ENCODE results near the gene KIR2DL1.
"Not testable (repeated sequence)": the region's sequence is repeated elsewhere in the genome, so short reads cannot be mapped to it uniquely, and the experiment has no call there.

KIR2DL1 gene

DNA sequence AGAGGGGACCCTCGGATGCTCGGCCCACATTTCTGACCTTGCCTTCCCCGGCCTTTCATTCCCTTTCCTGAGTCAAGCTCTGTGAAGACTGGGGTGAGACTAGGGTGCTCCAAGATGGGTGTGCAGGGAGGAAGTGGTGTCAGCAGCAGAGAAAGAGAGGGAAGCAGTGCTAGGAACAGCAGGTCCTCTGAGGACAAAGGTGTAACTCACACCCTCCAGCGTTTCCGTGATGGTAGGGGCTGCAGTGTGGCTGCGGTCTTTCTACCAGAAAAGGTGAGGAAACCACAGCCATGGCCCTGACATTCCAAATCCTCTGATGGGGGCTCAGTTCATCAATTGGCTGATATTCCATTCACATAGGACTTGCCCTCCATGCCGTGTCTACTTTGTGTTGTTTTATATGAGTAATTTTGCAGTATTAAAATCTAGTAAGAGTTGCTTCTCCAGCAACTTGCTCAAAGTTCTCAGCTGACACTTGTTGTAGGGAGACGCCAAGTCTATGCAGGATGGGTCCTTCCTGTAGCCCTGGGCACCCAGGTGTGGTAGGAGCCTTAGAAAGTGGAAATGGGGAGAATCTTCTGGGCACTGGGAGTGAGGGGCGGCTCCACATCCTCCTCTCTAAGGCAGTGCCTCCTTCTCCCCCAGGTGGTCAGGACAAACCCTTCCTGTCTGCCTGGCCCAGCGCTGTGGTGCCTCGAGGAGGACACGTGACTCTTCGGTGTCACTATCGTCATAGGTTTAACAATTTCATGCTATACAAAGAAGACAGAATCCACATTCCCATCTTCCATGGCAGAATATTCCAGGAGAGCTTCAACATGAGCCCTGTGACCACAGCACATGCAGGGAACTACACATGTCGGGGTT is 48.3 kb downstream of the KIR2DL1 start:
- Mint-ChIP-seq H3K4me3 (no peak overlapping the region), H3K9me3 (peaks cover 93% of the 10 kb centered on the region), H3K36me3 (ENCODE audit: low read depth) (no peaks in the 10 kb centered on the region), H3K27me3 (ENCODE audit: low read depth, poor library complexity) (no peaks in the 10 kb centered on the region), H3K4me1 (no peaks in the 10 kb centered on the region), H3K27ac (no peak overlapping the region)
- TF ChIP-seq, protein P1, sequence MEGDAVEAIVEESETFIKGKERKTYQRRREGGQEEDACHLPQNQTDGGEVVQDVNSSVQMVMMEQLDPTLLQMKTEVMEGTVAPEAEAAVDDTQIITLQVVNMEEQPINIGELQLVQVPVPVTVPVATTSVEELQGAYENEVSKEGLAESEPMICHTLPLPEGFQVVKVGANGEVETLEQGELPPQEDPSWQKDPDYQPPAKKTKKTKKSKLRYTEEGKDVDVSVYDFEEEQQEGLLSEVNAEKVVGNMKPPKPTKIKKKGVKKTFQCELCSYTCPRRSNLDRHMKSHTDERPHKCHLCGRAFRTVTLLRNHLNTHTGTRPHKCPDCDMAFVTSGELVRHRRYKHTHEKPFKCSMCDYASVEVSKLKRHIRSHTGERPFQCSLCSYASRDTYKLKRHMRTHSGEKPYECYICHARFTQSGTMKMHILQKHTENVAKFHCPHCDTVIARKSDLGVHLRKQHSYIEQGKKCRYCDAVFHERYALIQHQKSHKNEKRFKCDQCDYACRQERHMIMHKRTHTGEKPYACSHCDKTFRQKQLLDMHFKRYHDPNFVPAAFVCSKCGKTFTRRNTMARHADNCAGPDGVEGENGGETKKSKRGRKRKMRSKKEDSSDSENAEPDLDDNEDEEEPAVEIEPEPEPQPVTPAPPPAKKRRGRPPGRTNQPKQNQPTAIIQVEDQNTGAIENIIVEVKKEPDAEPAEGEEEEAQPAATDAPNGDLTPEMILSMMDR (IDR thresholded peaks at IDR 0.05), result no peak
- no peak for DNase-seq

DNA sequence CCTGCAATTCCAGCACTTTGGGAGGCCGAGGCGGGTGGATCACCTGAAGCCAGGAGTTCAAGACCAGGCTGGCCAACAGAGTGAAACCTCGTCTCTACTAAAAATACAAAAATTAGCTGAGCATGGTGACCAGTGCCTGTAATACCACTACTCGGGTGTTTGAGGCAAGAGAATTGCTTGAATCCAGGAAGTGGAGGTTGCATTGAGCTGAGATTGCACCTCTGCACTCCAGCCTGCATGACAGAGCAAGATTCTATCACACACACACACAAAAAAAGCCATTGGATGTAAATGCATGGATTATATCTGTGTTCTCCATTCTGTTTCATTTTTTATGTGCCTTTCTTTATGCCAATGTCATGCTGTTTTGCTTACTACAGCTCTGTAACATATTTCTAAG is 54.8 kb downstream of the KIR2DL1 start:
- not testable (repeated sequence) for H3K27ac Mint-ChIP-seq; H3K36me3 Mint-ChIP-seq (ENCODE audit: low read depth); H3K27me3 Mint-ChIP-seq (ENCODE audit: low read depth, poor library complexity); H3K4me1 Mint-ChIP-seq; DNase-seq; H3K4me3 Mint-ChIP-seq
- peaks cover 76% of the 10 kb centered on the region for H3K9me3 Mint-ChIP-seq

DNA sequence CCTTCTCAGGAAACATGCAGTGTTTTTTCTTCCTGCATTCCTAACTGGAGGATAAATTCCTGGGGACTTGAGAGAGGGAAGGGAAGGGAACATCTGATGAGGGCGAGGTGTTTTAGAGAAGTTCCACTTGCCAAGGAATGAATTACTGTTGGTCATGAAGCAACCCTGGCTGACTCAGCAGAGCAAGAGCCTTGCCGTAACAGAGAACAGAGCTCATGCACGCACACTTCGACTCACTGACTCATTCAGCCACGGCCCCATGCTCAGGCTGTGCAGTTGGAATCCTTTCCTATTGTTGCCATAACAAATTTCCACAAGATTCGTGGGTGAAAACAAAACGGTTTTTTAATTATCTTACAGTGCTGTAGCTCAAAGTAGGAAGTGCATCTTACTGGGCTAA is 55.7 kb downstream of the KIR2DL1 start:
- peaks cover 75% of the 10 kb centered on the region for H3K9me3 Mint-ChIP-seq
- DNase-seq; H3K27ac Mint-ChIP-seq; H3K36me3 Mint-ChIP-seq (ENCODE audit: low read depth); H3K4me1 Mint-ChIP-seq; H3K4me3 Mint-ChIP-seq; H3K27me3 Mint-ChIP-seq (ENCODE audit: low read depth, poor library complexity): not testable (repeated sequence)

DNA sequence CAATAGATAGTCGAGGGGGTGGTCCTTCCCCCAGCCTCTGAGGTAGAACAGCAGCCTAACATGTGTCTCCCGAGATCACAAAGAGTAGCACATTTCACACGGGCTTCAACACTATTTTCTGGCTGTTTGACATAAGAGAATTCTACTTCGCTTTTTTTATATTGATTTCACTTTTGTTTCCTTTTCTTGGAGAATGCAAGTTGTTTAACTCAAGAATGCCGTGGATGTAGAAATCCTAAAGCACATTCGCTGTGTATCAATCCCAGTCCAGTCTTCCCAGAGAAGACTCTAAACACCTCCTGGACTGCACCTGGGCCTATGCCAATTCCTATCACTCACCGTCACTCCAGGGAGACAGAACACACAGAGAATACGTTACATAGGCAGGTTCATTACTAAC is 58.5 kb downstream of the KIR2DL1 start:
- not testable (repeated sequence) for DNase-seq; H3K27ac Mint-ChIP-seq; H3K4me1 Mint-ChIP-seq; H3K36me3 Mint-ChIP-seq (ENCODE audit: low read depth); H3K27me3 Mint-ChIP-seq (ENCODE audit: low read depth, poor library complexity); H3K4me3 Mint-ChIP-seq
- H3K9me3 Mint-ChIP-seq, result peaks cover 77% of the 10 kb centered on the region

DNA sequence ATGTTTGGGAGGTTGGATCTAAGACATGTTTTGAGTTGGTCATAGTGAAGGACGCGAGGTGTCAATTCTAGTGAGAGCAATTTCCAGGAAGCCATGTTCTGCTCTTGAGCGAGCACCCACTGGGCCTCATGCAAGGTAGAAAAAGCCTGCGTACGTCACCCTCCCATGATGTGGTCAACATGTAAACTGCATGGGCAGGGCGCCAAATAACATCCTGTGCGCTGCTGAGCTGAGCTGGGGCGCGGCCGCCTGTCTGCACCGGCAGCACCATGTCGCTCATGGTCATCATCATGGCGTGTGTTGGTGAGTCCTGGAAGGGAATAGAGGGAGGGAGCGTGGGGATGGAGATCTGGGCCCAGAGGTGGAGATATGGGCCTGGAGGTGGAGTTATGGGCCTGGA is 62.9 kb downstream of the KIR2DL1 start, which contains the start of gene KIR2DS4:
KIR2DS4 (plus strand) TSS at position 181 of the 400 bp plus-strand sequence.
- not testable (repeated sequence) for H3K36me3 Mint-ChIP-seq (ENCODE audit: low read depth); H3K27me3 Mint-ChIP-seq (ENCODE audit: low read depth, poor library complexity); DNase-seq; H3K4me1 Mint-ChIP-seq; H3K4me3 Mint-ChIP-seq; H3K27ac Mint-ChIP-seq
- H3K9me3 Mint-ChIP-seq, result peaks cover 83% of the 10 kb centered on the region
